GM12874 (cell line): ENCODE measurements around the gene R3HDM4.

ENCODE experiments used
- TF ChIP-seq, protein P1 (sequence below): IDR thresholded peaks from 2 replicates; pipeline ENCODE4 v1.5.1; 2011; ENCODE audit warnings: low read depth, mild to moderate bottlenecking, control low read depth, low read length, moderate library complexity; ENCODE audit not compliant: insufficient read depth

Gene R3HDM4

DNA sequence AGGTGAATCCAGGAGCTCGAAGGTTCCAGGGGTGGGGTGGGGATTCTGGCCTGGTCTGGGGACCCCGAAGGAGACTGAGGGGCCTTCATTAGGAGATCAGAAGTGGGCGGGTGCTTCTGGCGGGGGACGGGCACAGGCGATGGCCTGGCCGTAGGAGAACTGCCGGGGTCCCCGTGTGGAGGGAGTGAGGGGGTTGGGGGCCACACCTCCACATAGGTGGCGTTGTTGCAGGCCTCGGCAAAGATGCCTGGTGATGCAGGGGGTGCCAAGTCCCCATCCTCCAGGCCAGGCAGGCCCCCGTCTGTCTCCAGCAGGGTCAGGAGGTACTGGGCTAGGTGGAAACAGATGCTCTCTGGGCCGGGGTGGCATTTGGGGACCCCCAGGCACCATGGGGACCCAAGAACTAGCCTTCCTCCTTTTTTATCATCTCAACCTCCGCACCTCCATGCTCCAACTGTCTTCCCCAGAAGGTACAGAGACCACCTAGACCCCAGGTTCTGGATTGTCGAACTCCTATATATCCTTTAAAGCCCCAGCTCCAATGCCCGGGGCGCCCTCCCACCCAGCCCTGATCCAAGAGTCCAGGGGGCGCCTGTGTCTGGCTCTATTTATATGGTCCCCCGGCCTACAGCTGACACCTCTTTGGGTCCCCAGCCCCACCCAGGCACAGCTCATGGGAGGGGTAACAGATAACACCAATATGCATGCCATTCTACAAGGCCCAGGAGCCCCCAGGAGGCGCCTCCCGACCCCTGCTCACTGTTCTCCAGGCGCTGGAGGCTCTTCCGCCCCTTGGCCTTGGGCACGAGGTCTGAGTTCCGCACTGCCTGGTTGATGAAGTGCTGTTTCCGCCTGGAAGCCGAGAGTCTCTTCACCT, 11.6 kb downstream of the R3HDM4 start:
- TF ChIP-seq, protein P1, sequence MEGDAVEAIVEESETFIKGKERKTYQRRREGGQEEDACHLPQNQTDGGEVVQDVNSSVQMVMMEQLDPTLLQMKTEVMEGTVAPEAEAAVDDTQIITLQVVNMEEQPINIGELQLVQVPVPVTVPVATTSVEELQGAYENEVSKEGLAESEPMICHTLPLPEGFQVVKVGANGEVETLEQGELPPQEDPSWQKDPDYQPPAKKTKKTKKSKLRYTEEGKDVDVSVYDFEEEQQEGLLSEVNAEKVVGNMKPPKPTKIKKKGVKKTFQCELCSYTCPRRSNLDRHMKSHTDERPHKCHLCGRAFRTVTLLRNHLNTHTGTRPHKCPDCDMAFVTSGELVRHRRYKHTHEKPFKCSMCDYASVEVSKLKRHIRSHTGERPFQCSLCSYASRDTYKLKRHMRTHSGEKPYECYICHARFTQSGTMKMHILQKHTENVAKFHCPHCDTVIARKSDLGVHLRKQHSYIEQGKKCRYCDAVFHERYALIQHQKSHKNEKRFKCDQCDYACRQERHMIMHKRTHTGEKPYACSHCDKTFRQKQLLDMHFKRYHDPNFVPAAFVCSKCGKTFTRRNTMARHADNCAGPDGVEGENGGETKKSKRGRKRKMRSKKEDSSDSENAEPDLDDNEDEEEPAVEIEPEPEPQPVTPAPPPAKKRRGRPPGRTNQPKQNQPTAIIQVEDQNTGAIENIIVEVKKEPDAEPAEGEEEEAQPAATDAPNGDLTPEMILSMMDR = no peak

DNA sequence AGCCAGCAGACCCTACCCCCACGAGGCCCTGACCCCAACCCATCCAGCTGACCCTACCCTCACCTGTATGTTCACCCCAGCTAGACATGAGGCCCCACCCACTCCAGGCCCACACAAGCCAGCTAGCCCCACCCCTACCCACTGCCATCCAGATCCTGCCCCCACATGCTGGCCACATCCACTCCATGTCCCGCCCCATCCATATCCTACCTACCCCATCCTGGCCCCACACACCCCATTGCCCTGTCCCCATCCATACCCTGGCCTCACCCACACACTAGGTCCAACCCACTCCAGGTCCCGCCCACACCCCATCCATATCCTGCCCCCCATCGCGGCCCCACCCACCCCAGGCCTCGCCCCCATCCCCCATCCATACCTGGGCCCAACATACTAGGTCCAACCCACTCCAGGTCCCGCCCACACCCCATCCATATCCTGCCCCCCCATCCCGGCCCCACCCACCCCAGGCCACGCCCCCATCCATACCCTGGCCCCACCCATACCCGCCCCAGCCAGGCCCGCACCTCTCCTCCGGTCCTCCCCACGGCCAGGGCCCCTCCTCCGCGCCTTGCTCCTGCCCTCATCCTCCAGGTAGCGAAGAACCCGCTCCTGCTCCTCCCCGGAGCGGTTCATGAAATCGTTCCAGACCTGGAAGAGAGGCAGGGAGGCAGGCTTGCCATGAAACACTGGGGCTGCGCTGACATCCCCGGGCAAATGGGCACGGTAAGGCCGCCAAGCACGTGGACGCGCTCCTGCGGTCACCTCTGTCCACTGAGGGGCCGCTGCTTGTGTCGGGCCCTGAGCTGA, 12.5 kb downstream of the R3HDM4 start:
- TF ChIP-seq, protein P1 = no peak

DNA sequence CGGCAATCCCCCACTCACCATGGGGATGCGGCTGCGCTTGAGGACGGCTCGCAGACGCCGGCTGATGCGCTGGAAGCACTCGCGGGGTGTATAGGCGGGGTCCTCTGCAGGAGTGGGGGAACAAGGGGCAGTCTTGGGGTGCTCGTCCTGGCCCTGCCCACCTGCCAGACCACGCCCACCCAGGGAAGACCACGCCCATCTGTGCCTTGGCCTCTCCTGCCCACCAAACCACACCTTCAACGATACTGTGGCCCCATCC, 13.0 kb downstream of the R3HDM4 start:
- TF ChIP-seq, protein P1 = no peak

DNA sequence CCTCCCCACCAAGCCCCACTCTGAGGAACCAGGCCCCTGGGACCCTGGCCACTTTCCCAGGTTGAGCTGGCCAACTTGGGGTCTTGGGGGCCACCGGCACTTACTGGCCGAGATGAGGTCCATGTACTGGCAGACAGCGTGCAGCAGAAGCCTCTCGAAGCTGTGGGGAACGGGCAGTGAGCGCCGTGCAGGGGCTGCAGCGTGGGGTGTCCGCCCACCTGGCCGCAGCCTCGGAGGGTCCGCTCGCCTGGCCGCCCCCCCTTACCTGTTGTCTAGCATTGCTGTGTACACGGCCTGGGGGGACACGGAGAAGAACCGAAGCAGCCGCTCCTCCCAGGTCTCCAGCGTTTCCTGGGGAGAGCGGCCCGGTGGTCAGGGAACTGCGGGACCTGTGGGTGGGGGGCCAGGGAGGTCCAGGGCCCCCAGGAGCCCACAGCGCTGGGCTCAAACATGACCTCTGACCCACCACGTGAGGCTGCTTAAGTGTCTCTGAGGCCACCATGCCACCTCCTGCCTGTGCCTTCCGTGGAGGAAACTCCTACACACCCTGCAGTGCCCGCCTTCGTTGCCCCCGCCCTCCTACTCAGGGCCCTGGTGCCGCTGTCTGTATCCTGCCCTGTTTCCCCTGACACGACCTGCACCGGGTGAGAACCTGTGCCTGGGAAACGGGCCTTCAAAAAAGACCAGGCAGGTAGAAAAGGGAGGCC, 13.5 kb downstream of the R3HDM4 start:
- TF ChIP-seq, protein P1 = no peak

DNA sequence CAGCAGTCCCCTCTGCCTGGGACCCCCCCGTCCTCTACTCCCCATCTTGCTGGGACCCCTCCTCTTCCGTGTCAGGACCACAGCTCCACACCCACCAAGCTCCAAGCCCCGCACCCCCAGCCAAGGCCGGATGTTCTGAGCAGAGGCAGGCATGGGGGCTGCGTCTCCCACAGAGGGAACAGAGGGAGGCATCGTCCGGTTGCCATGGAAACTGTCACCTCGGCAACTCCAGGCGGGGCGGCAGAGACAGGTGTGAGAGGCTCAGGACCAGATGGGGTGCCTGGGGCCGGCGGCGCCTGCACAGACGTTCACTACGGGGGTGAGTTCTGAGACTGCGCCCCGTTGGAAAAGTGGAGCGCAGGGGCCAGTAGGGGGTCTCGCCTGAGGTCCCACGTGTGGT, 14.4 kb downstream of the R3HDM4 start:
- TF ChIP-seq, protein P1 = no peak

DNA sequence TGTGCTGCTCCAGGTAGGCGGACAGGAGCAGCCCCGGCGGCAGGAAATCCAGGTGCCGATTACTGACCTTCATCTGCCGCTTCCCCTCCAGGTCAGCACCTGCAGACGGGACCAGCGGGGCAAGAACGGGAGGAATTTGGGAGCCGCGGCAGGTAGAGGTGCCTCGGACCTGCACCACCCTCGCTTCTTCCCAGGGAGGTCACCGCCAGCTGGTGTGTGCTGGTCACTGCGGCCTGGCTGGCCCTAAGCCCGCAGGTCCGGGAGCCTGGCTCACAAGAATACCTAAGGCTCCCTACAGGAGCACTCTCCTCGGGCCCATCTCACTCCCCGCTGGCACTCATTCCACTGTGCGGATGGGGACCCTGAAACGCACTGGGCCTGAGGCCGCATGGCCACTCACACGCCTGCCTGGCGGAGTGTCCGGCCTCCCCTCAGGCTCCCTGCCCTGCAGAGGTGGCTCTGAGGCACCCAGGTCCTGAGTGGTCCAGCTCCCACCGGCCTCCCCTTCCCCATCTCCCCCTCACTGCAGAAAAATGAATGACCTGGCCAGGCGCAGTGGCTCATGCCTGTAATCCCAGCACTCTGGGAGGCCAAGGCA, 15.5 kb downstream of the R3HDM4 start:
- TF ChIP-seq, protein P1 = 0 out of 2 replicates have a peak, but pooled peaks have one; percentile 16

DNA sequence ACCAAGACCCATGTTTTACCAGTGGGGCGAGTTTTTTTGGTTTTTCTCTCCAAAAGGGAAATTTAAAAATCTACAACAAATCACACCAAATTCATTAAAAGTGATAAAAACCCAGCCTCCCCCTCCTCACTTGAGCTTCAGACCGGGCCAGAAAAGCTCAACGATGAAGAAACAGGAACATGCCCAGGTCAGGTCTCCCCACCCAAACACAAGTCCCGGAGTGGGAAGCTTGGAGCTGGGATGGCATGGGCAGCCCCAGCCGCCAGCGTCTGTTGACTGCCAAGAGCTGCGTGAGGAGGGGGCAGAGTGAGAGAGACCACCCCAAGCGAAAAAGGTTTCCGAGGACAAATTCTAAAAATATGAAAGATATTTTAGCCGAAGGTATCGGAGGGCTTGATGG, 16.0 kb downstream of the R3HDM4 start:
- TF ChIP-seq, protein P1 = no peak
